SK-N-DZ (cell line): ENCODE measurements around the gene OR7D2.

ENCODE experiments used
- DNase-seq: peaks from one replicate; pipeline ENCODE4 v3.0.0-alpha.2; 2015; ENCODE audit warnings: low spot score

The OR7D2 gene

DNA sequence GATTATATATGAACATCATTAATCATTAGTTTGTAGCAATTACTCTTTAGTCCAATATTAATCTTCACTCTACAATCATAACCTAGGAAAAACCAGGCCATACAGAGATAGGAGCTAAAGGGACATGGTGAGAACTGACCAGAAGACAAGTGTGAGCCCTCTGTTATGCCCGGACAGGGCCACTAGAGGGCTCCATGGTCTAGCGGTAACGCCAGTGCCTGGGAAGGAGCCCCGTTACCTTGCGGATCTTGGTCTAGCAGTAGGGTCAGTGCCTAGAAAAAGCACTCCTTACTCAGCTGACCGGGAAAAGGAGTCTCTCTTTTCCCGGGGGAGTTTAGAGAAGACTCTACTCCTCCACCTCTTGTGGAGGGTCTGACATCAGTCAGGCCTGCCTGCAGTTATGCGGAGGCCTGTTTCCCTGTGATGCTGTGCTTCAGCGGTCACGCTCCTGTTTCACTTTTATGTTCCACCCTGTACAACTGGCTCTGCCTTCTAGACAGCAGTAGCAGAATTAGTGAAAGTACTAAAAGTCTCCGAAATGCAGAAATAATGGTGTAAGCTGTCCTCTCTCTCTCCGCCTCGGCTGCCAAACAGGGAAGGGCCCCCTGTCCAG, 26.8 kb downstream of the OR7D2 start:
- peak; percentile 68 for DNase-seq

DNA sequence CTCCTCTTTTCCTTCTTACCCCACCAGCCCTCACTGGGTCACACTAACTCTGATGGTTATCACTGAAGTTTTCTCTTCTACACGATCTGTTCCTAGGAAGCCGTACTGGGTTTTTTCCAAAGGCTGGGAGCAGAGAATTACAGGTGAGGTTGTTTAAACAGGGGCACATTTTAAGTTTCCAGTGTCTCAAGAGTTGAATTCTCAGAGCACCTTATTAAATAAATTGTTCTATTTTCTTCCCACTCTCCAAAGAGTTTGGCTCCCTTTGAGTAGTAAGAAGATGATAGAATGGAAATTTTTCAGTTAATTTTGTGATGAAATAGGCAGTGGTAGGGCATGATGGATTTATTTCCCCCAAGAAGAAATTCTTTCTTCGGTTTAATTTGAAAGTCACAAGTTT, 40.7 kb downstream of the OR7D2 start, which contains the start of gene OR7D4:
OR7D4 (minus strand) TSS at position 101 of the 400 bp plus-strand sequence. CDS start 4,752 bp downstream, outside the sequence.
- DNase-seq: no peak
